ENCODE measurements around the gene ARID5B.
"Not testable (repeated sequence)": the region's sequence is repeated elsewhere in the genome, so short reads cannot be mapped to it uniquely, and the experiment has no call there.

ARID5B gene

DNA sequence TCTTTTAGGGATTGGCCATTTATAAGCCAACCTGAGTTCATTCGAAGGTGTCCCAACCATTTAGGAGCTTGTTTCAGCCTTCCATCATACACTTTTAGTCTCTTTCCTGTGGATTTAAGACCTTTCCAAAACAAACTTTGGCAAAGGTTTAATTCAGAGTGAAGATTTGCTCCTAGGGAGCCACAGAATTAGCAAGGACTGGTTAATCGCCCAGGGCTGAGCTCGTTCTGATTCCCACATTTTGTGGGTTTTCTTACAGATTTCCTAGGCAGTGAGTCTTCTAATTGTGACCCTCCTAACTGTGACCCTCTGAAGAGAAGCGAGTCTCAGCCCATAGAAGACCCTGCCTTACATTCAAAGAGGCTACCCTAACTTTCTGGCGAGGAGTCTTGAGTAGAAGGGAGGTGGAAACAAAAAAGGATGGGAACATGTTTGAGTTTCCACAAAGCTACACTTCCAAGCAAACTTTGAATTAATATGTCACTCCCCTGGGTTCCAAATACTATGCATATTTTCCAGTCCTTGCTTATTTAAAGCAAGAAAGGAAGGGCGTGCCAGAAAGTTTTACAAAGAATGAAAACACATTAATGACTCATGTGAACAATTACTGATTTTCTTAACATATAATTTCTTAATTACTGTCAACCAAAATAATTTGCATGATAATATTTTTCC lies 118.3 kb downstream of the ARID5B start:
- DNase-seq = no peak

DNA sequence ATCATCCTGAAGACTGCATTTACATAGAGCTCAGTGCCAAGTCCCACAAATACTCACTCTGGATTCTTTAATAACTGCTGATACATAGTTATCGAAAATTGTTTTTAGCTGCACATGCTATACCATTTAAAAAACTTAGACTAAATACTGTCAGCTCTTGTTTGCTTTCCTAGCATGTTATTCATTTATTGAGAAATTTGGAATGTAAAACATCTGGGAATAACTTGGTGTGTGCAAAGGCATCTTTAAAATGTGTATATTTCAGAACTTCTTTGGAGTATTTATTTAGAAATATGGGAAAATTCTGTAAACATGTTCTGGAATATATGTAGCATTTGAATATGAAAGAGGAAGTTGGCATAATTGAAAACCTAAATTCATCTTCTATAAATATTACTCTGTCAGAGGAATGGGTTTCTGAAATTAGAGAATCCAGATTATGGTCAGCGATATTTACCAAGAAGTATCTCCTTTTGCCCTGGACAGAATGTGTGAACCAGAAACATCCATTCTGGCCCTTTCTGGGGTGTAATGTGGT lies 119.7 kb downstream of the ARID5B start:
- no peak for DNase-seq

DNA sequence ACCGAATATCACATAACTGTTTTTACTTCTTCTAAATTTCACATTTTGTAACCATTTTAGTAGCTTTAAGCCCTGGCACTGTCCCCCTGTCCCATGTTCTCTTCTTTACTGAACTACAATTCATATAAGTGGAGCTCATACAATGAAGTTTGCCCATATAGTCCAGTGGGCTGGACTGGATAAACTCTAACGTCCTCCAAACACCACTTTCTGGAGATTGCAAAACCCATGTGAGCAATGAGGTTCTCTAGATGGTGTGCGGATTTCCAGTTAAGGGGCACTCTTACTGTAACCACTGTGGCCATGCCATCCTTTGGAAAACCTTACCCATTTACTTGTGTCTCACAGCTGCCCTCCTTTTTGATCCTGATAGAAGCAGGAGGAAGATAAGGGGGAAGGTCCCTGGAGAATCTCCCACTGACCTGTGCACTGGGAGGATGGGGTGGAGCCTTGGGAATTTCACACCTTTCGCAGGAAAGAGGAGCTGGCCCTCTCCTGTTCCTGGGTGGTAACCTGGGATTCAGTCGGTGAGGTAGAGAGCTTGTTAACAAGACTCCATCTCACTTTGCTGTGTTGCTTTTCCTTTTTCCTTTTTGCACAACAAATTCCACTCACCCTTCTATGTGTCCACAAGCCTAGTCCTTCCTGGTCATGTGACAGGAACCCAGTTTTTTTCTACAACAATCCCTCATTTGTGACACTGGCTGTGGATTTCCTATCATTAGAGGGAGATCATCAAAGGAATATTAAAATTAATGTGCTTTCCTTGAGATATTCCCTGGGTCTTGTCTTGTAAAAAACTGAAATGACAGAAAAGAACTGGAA lies 120.7 kb downstream of the ARID5B start:
- DNase-seq = no peak

DNA sequence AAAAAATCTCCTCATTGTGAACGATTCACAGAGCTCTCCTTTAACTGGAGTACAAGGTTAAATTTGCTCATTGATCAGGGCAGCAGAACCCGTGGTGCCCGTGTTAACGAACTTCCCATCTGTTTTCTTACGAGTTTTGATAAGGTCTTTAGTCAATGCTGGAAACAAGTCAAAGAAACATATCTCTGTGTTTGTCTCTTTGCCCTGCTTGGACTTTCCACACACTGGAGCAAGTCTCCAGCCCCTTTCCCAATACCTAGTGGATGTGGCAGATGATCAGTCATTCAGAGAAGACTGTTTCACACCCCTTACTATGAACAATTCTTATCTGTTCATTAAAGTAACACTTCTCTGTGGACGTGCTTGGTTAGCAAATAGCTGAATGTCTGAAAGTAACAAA lies 121.3 kb downstream of the ARID5B start:
- no peak for DNase-seq

DNA sequence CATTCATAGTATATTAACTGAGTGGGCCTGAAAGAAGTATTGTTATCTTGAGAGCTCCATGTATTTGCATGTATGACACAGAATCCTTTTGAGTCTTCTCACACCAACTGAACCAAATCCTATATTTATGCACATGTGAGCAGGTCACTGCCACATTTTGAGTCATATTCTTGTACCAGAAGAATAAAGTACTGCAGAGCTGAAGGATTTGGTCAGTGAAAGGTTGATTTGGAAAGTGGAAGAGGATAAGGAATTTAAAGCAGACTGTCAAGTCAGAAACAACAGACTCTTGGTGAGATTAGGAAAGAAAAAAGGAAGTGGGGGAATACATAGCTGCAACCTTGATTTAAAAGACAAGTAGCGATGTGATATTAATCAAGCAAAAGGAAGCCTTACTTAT lies 121.8 kb downstream of the ARID5B start:
- no peak for DNase-seq

DNA sequence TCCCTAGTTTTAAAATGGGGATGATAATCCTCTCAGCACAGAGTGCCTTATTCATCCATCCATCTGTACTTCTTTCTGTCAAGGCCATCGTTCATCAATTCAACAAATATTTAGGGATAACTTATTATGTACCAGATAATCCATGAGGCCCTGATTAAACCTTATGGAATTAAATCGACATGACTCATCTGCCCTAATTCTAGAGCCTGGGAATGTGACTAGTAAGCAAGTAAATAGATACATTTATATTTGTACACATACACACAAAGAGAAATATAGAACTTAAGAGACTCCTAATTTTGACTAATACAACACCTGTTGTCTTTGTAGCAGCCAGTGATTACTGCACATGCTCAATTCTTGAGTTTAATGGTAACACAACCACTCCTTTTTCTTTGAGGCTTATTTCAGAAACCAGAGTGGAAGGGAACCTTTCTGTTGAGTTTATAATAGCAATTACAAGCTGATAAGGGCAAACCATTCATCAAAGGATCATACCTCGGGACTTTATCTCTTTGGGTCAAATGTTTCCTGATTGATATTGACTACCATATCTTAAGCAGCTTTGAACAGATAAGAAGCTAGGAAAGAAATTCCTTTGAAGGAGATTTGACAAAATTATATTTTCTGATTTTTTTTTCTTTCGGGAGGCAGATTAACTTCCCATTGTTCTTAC lies 122.7 kb downstream of the ARID5B start:
- DNase-seq = no peak

DNA sequence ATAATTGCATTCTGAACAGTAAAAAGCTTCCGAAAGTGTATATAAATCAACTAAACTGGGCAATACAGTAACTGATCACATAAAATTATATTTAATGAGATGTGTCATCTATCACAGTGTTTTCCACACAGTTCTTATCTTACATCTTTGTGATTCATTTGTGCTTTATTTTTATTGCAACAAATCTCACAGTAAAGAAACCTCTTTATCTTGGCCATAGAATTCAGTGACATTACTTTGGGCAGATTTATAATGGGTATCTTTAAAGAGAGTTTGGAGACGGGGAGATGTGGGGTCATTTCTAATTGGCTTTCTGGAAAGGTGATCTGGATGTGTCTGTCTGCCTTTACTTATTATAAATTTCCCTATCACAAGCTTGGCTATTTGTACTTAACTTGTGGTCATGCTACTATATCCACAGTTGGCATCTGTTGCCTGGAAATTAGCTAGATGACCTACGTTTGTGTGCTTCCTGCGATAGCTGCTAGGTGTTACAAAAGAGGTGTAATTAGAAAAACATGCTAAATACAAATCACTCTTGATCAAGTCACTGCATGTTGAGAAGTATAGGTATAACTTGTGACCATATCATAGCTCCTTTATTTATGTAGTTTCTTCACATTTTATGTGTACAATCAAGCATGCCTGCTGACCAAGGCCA lies 123.8 kb downstream of the ARID5B start:
- DNase-seq = no peak

DNA sequence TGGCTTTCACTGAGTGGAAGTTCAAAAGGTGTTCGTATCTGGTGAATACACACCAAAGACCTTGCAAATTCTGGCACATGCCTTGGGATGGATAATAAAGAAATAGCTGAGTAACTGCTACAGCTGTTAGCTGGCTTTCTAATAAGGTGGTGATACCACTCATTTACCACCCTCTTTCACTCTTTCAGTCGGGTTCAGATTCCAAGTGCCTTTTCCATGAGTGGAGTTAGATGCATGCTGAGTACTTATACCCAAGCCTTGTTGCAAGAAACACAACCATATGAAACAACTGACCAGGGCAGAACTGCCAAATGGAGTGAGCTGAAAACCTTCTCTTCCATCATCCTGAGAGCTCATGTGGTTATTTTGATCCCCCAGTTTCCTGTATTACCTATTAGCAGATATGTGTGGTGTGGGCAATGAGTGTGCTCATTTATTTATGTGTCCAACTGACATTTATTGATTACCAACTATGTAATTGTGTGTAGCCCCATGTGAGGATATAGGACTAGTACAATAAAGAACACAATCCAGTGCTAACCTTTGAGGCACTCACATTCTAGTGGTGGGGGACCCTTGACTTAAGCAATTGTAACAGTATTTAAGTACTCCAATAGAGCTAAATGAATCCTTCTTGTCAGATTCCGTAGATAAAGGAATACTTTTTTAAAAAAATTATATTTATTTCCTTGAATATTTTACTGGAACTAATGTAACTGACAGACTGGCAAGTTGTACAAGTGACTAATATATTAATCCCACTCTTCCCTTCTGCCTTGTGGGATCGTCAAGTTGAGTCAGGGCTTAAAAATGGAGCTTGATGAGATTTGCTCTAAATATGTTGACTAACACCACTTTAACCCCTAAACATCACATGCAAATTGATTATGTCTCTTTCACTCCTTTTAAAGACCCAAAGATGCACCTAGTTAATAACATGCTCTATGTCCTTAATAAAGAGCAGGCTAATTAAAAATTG lies 124.7 kb downstream of the ARID5B start:
- no peak for DNase-seq

DNA sequence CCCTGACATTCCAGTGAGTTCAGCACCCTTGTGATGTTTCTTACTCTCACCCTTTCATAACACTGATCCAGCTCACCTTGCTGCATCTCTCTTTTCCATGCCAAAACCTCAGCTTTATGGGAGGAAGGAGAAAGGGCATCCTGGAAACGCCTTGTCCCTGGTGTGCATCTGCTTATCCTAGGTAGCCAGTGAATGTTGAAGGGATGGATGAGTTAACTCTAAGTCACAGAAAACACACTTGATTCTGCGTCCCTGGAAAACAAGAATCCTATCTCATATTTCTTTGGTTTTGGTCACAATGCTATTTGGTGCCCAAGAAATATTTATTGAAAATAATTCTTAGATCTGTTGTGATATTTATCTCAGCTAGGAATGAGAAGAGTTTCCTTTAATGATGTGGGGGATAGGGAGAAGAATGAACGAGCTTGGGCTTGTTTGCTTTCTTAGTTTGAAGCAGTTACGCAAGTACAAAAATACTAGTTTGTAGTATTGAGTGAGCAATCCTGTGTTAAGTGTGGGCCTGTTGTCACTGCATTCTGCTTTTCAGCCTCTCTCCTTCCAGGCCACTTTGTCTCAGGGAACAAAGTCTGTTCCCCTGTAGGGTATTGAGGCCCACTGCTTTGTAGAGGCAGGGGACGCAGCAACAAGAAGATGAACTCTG lies 126.5 kb downstream of the ARID5B start:
- no peak for DNase-seq

DNA sequence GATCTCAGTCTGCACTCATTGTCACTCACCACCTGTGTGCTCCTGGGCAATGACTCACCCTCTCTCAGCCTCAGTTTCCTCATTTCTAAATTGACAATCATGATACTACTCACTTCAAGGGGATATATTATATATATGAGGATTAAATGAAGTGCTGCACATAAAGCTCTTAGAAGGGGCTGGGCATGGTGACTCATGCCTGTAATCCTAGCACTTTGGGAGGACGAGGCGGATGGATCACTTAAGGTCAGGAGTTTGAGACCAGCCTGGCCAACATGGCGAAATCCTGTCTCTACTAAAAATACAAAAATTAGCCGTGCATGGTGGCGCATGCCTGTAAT lies 127.0 kb downstream of the ARID5B start:
- DNase-seq = not testable (repeated sequence)

DNA sequence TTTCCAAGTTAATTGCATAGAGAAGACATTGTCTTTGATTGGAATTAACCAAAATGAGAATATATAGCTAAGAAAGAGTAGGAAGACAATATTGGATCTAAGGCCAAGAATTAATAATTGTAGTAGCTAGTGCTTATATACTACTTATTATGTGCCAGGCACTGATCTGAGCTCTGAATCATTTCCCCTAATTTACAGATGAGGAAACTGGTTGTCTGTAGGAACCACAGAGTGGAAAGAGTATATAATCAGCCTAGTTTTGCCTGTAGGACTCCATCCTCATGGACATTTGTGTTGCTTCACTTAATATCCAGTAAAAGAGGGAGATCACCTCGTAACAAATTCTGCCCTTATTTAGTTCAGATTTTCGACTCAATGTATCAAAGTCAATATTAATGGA lies 127.9 kb downstream of the ARID5B start:
- no peak for DNase-seq

DNA sequence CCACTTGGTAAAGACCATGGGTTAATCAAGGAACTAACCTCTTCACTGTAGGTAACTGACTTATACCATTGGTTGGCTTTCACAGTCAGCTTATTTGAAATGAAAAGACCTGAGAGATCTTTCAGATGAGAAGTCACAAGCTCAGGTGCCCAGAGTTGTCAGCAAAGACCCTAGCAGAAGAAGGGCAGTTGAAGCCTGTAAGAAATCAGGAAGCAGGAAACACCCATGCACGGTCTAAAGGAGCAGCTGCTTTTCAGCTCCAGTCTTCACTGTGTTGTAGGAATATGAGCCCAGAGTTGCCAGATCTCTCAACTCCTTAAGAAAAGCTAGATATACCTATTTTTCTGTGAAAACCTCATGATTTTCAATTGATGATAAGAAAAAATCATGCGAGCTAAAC lies 130.0 kb downstream of the ARID5B start:
- no peak for DNase-seq

DNA sequence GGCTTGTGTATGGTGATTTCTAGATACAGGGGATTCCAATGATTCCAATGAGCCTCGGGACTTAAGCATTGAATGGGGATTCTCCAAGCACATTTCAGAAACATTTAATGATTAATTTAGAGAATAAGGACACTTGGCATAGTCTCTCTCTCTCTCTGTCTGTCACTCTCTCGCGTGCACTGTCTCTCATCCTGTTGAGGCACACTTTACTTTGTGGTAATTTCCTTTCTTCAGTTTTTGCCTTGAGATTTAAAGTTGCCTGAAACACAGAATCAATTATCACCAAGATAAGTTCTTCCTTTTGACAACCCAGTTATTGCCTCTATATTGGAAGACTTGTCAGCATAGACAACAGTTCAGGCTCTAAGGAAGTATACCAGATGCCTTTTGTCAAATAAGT lies 131.6 kb downstream of the ARID5B start:
- DNase-seq = no peak

DNA sequence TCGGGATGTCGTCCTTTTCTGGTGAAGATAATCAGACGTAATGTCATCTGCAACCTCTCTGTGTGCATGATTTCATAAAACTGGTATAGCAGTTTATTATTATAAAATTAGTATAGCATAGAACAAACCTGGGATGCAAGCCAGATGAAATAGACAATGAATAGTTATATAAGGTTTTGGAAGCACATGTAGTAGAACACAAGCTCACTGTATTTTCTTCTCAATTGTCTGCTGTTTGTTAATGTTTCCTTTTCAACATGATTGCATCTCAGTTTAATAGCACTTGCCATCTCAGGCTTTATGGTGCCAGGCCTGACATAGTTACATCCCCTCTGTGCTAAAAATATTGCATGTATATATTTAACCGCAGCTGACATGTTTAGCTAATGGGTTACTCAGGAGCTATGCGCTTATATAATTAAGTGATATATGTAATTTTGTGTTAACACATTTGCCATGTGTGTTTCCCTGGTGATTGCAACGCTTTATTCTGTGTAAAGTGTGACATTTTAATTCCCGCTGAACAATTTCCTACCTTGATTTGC lies 132.7 kb downstream of the ARID5B start:
- DNase-seq = no peak

DNA sequence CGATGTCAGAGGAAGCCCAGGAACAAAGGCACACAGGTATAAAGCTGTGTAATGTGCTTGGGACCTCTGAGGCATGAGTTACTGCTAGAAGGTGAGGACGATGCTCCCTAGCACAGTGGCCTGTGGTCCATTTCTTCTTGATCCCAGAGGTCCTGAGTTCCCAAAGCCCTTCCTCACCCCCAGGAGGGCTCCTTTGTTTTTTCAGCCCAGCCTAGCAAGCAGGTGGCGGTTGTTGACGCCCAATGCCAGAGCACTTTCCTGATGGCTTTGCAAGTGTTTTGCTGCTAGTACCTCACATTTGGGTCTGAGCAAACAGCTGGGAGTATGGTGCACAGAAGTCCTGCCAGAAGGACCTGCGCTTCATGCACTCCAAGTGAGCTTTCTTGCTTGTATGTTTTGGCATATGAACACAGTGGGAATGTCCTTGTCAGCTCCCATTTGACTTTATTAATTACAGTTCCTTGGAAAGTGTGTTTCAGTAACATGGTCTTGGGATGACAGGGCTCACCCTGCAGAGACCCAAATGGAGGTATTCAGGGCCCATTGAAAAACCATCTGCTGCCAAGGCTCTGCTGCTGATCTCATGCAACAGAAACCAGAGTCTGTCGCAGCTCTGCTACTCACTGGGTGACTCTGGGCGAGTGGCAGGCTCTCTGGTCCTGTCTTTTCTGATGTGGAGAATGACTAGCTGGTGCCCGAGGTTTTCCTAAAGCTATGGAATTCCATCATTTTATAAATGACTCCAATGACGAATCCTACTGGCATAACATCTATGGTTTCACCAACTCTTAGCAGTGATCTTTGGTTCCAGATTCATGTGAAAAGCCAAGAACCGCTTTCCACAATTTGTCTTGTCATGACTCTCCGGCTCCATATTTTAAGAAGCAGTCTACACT lies 134.9 kb downstream of the ARID5B start:
- DNase-seq = no peak

DNA sequence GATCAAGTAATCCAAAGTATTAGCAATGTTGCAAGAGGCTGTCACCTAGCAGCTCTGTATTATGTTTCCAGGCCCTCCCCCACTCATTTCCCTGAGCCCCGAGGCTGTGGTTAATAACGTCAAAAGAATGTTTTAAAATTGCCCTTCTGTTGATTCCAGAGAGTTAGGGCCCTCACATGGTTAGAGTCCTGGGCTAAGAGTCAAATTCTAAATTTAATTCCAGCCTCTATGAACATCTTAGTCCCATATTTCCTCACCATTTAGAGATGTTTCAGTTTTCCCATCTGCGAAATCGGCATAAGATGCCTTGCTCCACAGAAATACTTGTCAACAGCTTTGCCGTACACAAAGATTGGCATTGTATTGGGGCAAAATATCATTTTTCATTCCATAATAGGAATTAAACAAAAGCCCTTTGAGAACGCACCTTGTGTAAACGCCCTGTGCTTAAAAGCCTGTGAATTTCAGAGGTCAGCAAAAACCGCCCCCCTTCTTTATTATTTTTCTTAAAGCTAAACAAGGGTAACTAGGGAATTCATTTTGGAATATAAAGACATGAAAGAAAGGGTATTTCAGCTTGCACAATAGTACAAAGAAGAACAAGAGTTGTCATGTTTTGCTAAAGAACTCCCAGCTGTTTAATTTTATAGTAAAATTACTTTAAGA lies 135.8 kb downstream of the ARID5B start:
- DNase-seq = no peak

DNA sequence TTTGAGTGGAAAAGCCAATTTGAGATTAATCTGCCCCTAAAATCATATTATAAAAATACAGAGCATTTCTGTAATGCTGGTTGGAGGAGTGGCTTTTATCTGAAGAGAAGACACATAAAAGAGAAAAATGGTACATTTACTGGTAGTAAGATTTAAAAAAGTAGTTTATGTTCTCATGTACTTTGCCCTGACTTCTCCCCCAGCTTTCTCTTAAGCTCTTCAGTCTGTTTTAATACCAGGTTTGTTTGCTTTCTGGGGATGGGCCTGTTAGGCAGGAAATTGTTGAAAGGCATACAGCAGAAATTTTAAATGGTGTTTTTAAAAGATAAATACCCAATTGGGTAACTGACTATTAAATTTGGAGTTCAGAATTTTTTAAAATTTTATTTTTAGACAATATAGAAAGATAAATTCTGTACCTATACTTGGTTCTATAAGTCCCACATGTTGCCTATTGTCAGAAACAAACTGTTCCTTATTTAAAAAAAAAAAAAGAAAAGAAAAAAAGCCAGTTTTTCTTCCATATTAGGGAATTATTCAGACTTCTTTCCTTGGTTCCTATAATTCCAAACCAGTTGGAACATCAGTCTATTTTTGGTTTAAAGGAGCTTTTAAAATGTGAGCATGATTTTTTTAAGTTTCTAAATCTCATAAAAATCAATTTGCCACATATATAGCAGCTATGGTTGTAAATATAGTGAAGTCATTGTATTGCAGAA lies 136.6 kb downstream of the ARID5B start:
- DNase-seq = no peak

DNA sequence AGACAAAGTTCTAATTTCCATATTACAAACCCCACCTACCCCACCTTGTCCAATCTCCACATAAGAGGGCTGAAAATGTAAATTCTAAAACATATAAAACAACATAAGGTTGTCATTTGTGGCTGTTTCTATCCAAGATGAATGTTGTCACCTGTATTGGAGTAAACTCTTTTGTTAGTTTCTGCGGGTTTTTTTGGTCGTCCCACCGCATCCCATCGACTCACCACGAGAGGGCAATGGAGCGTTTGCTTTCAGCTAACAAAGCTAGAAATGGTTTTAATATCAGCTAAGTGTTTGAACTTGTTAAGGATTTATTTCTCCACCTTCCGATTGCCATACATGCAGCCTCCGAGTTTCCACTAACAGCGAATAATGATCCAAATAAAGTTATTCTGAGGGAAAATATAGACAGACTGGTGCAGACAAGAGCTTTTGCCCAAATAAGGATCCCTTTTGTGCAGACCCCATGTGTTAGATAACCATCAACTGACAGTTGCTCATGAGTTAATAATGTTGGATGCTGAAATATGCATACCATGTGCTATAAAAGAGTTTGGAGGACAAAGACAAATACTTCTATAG lies 137.2 kb downstream of the ARID5B start:
- peak; percentile 74 for DNase-seq

Measured in activated T-cell treated with anti-CD3 and anti-CD28 coated beads, Interleukin-2, amount 50 U/mL, for 1 hour (primary cell).